OCI-LY3 (cell line): ENCODE data around the gene RIPOR1.

ENCODE experiments used
- CTCF ChIP-seq: fragments of 200-600, 300-600 bp; sonication (generic); IDR thresholded peaks from 2 replicates; pipeline ENCODE4 v1.5.1; 2014; ENCODE audit warnings: antibody characterized with exemption, low read length, low read depth
- EZH2phosphoT487 ChIP-seq: fragments of 200-600 bp; shearing (Covaris generic); IDR thresholded peaks from 2 replicates; pipeline ENCODE4 v1.6.1; 2018; ENCODE audit warnings: antibody characterized with exemption, mixed run types, low read depth

GRCh38 chr16:67543036-67543435 lies 14.4 kb downstream of the RIPOR1 start:
- TF ChIP-seq CTCF (no peak), EZH2phosphoT487 (no peak)
